ENCODE results near the gene NEURL1B.
A peak's percentile ranks its signal among the peaks of the same experiment; 100 is the strongest.

Gene NEURL1B

GRCh38 chr5:172687940-172688339 lies 46.9 kb downstream of the NEURL1B start:
- no peak for DNase-seq (ENCODE audit: low spot score)
- in situ Hi-C loops (cut with MboI; ENCODE audit: low pct_unique_long_range_greater_than_20kb, low sequenced_read_pairs, unreplicated experiment): no loop called here

DNA sequence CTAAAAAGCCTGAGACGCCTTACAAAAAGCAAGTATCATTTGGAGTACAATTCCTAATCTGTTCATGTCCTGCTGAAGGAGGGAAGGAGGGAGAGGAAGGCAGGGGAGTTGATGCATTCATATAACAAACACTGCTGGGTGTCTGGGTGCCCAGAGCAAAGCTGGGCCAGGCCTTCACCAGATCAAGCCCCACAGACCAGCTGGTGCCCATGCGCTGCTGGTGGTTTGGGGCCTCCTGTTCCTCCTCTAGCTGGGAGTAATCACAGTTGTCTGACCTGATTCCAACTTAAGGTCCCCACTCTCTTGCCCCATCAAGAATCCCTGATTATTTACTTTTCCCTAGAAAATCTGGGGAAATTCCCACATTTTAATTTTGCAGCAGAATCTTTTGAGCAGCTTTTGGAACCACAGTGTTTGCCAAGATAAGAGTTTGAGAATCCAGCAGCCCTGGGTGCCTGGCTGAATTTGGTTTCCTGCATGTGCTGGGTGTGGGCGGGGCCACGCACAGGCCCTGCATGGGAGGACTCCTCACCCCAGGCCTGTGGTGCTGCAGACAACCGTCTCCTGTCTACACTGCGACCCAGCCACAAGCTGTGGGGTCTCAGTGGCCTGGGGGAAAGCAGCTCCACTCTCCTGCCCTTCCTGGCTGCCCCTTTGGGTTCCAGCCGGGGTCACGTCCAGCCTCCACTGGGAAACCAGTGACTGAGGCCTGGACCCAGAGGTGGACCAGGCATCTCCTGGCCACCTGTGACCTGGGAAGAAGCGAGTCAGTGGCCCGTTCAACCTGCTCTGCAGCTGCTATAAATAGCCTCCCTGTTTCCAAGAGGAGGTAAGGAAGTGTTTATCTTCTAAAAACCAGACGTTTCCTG lies 47.5 kb downstream of the NEURL1B start:
- in situ Hi-C loops (cut with MboI; ENCODE audit: low pct_unique_long_range_greater_than_20kb, low sequenced_read_pairs, unreplicated experiment): no loop called here
- no peak for TF ChIP-seq CTCF (IDR thresholded peaks at IDR 0.05; ENCODE audit: extremely low read depth, insufficient read depth, missing control alignments)
- DNase-seq (ENCODE audit: low spot score): peak; percentile 72

More at GRCh38 chr5:172687940-172688339, 46.9 kb downstream of the NEURL1B start:
- no peak for TF ChIP-seq CTCF (IDR thresholded peaks at IDR 0.05; ENCODE audit: extremely low read depth, insufficient read depth, missing control alignments)

- no peak for DNase-seq (ENCODE audit: low spot score)
- in situ Hi-C loops (cut with MboI; ENCODE audit: low pct_unique_long_range_greater_than_20kb, low sequenced_read_pairs, unreplicated experiment): no loop called here
- TF ChIP-seq CTCF (IDR thresholded peaks at IDR 0.05; ENCODE audit: extremely low read depth, insufficient read depth, missing control alignments): no peak
These were observed 48.1 kb downstream of the NEURL1B start for GRCh38 chr5:172689218-172689572.

GRCh38 chr5:172689801-172690200 lies 48.7 kb downstream of the NEURL1B start:
- no peak for DNase-seq (ENCODE audit: low spot score)
- TF ChIP-seq CTCF (IDR thresholded peaks at IDR 0.05; ENCODE audit: extremely low read depth, insufficient read depth, missing control alignments): no peak
- in situ Hi-C loops (cut with MboI; ENCODE audit: low pct_unique_long_range_greater_than_20kb, low sequenced_read_pairs, unreplicated experiment): loop anchor here (5.0 kb wide), 1 partner anchor 212 kb away; no protein-coding TSS in a partner anchor

GRCh38 chr5:172690258-172691075 lies 49.4 kb downstream of the NEURL1B start:
- no peak for TF ChIP-seq CTCF (IDR thresholded peaks at IDR 0.05; ENCODE audit: extremely low read depth, insufficient read depth, missing control alignments)
- in situ Hi-C loops (cut with MboI; ENCODE audit: low pct_unique_long_range_greater_than_20kb, low sequenced_read_pairs, unreplicated experiment): loop anchor here (5.0 kb wide), 1 partner anchor 213 kb away; no protein-coding TSS in a partner anchor

DNA sequence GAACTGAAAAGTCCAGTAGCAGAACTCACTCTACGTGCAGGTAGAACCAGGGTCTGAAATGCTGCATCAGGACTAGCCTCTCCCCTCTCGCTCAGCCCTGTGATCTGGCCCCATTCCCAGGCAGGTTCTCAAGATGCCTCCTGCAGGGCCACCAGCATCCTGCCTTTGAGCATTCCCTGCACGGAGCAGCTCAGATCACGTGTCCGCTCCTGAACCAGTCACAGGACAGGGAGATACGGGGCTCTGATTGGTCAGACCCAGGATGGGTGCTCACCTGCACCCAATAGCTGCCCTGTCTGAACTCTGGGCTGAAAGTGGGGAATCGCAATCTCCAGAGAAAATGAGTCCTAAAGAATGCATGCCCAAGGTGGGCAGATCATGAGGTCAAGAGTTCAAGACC lies 50.8 kb downstream of the NEURL1B start:
- in situ Hi-C loops (cut with MboI; ENCODE audit: low pct_unique_long_range_greater_than_20kb, low sequenced_read_pairs, unreplicated experiment): loop anchor here (5.0 kb wide), 1 partner anchor 215 kb away; no protein-coding TSS in a partner anchor
- no peak for TF ChIP-seq CTCF (IDR thresholded peaks at IDR 0.05; ENCODE audit: extremely low read depth, insufficient read depth, missing control alignments)

More at GRCh38 chr5:172690258-172691075, 49.4 kb downstream of the NEURL1B start:
- peak; percentile 80 for DNase-seq (ENCODE audit: low spot score)

More for the DNA sequence above, 50.8 kb downstream of the NEURL1B start:
- DNase-seq (ENCODE audit: low spot score): no peak
